T-helper 17 cell (primary cell): ENCODE results near the gene CENPV. TPM values are rescaled to one million over a fixed set of nuclear protein-coding genes. Genes with fewer than 3 reads are reported as not detected.
A peak's percentile ranks its signal among the peaks of the same experiment; 100 is the strongest.

Experiments used
- ATAC-seq: fragments of 150-1000 bp; cut with Tn5 transposase; 2 replicates; pipeline ENCODE4 v1.10.0; 2021; ENCODE audit warnings: mild to moderate bottlenecking, moderate library complexity
- DNase-seq, 3 donors: peaks; one replicate each; pipeline versions ENCODE4 v3.0.0 to v3.0.0-alpha.2; 2020 to 2021
- H3K9me3 ChIP-seq: one replicate; pipeline ENCODE4 v1.7.0; 2013; ENCODE audit warnings: low read length, mild to moderate bottlenecking; ENCODE audit not compliant: control insufficient read depth, poor library complexity, severe bottlenecking
- H3K27ac Mint-ChIP-seq: one replicate; pipeline ENCODE4 v1.8.0; 2022; ENCODE audit warnings: mild to moderate bottlenecking, moderate library complexity, mixed read lengths
- H3K27me3 Mint-ChIP-seq: one replicate; pipeline ENCODE4 v1.8.0; 2022; ENCODE audit warnings: mixed read lengths
- H3K36me3 Mint-ChIP-seq: one replicate; pipeline ENCODE4 v1.8.0; 2022; ENCODE audit warnings: low read depth, mixed read lengths
- H3K4me1 Mint-ChIP-seq: one replicate; pipeline ENCODE4 v1.8.0; 2022; ENCODE audit warnings: mild to moderate bottlenecking, mixed read lengths
- H3K4me3 Mint-ChIP-seq: one replicate; pipeline ENCODE4 v1.8.0; 2022; ENCODE audit warnings: mild to moderate bottlenecking, moderate library complexity, mixed read lengths
- total RNA-seq, 4 donors: library from RNA in 2 of 4; stranded (reverse) in 2 of 4; gene quantifications; one replicate each; pipeline ENCODE4 v1.2.3 and lab custom pipeline; 2022 to 2026

The CENPV gene
- total RNA-seq, 2 donors from 2014 or later: 6.9 to 9.2 TPM

GRCh38 chr17:16379654-16380053 lies 26.4 kb upstream of the CENPV start:
- ATAC-seq (no peak), DNase-seq (no peak)
- no peaks in the 10 kb centered on the region for H3K27me3 Mint-ChIP-seq
- peak overlapping the region; percentile 100 for H3K27ac Mint-ChIP-seq
- H3K4me1 Mint-ChIP-seq: peaks cover 29% of the 10 kb centered on the region
- H3K36me3 Mint-ChIP-seq: peaks cover 7% of the 10 kb centered on the region
- no peak overlapping the region for H3K4me3 Mint-ChIP-seq
- no peaks in the 10 kb centered on the region for H3K9me3 ChIP-seq

- no peaks in the 10 kb centered on the region for H3K27me3 Mint-ChIP-seq
- no peak overlapping the region for H3K27ac Mint-ChIP-seq
- no peaks in the 10 kb centered on the region for H3K9me3 ChIP-seq
- DNase-seq: no peak
- peaks cover 7% of the 10 kb centered on the region for H3K36me3 Mint-ChIP-seq
- ATAC-seq: no peak
- no peak overlapping the region for H3K4me3 Mint-ChIP-seq
- H3K4me1 Mint-ChIP-seq: peaks cover 27% of the 10 kb centered on the region
Measured at GRCh38 chr17:16378636-16379282, 25.5 kb upstream of the CENPV start.

GRCh38 chr17:16377941-16378341 lies 24.7 kb upstream of the CENPV start:
- H3K4me3 Mint-ChIP-seq: no peak overlapping the region
- DNase-seq (no peak), ATAC-seq (no peak)
- H3K27me3 Mint-ChIP-seq: no peaks in the 10 kb centered on the region
- H3K36me3 Mint-ChIP-seq: peaks cover 4% of the 10 kb centered on the region
- H3K27ac Mint-ChIP-seq: no peak overlapping the region
- H3K9me3 ChIP-seq: no peaks in the 10 kb centered on the region
- peaks cover 20% of the 10 kb centered on the region for H3K4me1 Mint-ChIP-seq

- H3K36me3 Mint-ChIP-seq: no peaks in the 10 kb centered on the region
- H3K4me1 Mint-ChIP-seq: peaks cover 4% of the 10 kb centered on the region
- H3K27ac Mint-ChIP-seq: no peak overlapping the region
Measured at GRCh38 chr17:16374146-16374938, 21.1 kb upstream of the CENPV start.

GRCh38 chr17:16371742-16372141 lies 18.5 kb upstream of the CENPV start:
- no peak overlapping the region for H3K4me3 Mint-ChIP-seq
- DNase-seq (no peak), ATAC-seq (no peak)
- H3K9me3 ChIP-seq: no peaks in the 10 kb centered on the region
- no peak overlapping the region for H3K27ac Mint-ChIP-seq
- no peaks in the 10 kb centered on the region for H3K27me3 Mint-ChIP-seq
- no peaks in the 10 kb centered on the region for H3K36me3 Mint-ChIP-seq
- peaks cover 4% of the 10 kb centered on the region for H3K4me1 Mint-ChIP-seq

More at GRCh38 chr17:16374146-16374938, 21.1 kb upstream of the CENPV start:
- no peak overlapping the region for H3K4me3 Mint-ChIP-seq
- no peaks in the 10 kb centered on the region for H3K27me3 Mint-ChIP-seq
- H3K9me3 ChIP-seq: no peaks in the 10 kb centered on the region
- DNase-seq: no peak
- no peak for ATAC-seq

GRCh38 chr17:16364625-16365024 lies 11.4 kb upstream of the CENPV start:
- H3K27ac Mint-ChIP-seq: no peak overlapping the region
- no peak overlapping the region for H3K4me3 Mint-ChIP-seq
- DNase-seq (no peak), ATAC-seq (no peak)
- H3K9me3 ChIP-seq: no peaks in the 10 kb centered on the region
- no peaks in the 10 kb centered on the region for H3K36me3 Mint-ChIP-seq
- no peaks in the 10 kb centered on the region for H3K27me3 Mint-ChIP-seq
- no peaks in the 10 kb centered on the region for H3K4me1 Mint-ChIP-seq

- H3K27me3 Mint-ChIP-seq: no peaks in the 10 kb centered on the region
- peak; percentile 96 for ATAC-seq
Measured at GRCh38 chr17:16363749-16364536, 10.7 kb upstream of the CENPV start.

GRCh38 chr17:16361874-16362273 lies 8.6 kb upstream of the CENPV start:
- Mint-ChIP-seq H3K4me3 (no peak overlapping the region), H3K4me1 (no peaks in the 10 kb centered on the region), H3K27ac (no peak overlapping the region), H3K36me3 (no peaks in the 10 kb centered on the region), H3K27me3 (no peaks in the 10 kb centered on the region)
- no peaks in the 10 kb centered on the region for H3K9me3 ChIP-seq
- ATAC-seq (no peak), DNase-seq (no peak)

More at GRCh38 chr17:16363749-16364536, 10.7 kb upstream of the CENPV start:
- peak; percentile 41 to 57 (median 49) for DNase-seq
- Mint-ChIP-seq H3K4me1 (no peaks in the 10 kb centered on the region), H3K36me3 (no peaks in the 10 kb centered on the region), H3K4me3 (no peak overlapping the region), H3K27ac (no peak overlapping the region)
- H3K9me3 ChIP-seq: no peaks in the 10 kb centered on the region

- no peaks in the 10 kb centered on the region for H3K9me3 ChIP-seq
- ATAC-seq (no peak), DNase-seq (no peak)
- H3K27ac Mint-ChIP-seq: no peak overlapping the region
- no peaks in the 10 kb centered on the region for H3K36me3 Mint-ChIP-seq
- H3K27me3 Mint-ChIP-seq: no peaks in the 10 kb centered on the region
- H3K4me1 Mint-ChIP-seq: no peaks in the 10 kb centered on the region
- no peak overlapping the region for H3K4me3 Mint-ChIP-seq
Measured at GRCh38 chr17:16358394-16358793, 5.1 kb upstream of the CENPV start.

GRCh38 chr17:16354585-16354984 lies 1.3 kb upstream of the CENPV start:
- peaks cover 8% of the 10 kb centered on the region for H3K4me1 Mint-ChIP-seq
- H3K27me3 Mint-ChIP-seq: no peaks in the 10 kb centered on the region
- no peak for ATAC-seq
- H3K36me3 Mint-ChIP-seq: no peaks in the 10 kb centered on the region
- H3K9me3 ChIP-seq: no peaks in the 10 kb centered on the region
- no peak for DNase-seq
- peak overlapping the region; percentile 63 for H3K4me3 Mint-ChIP-seq
- H3K27ac Mint-ChIP-seq: peak overlapping the region; percentile 81

- no peaks in the 10 kb centered on the region for H3K36me3 Mint-ChIP-seq
- H3K27me3 Mint-ChIP-seq: no peaks in the 10 kb centered on the region
- peak overlapping the region; percentile 87 for H3K4me3 Mint-ChIP-seq
- DNase-seq (peak in 2 of 3 donors; percentile 7 to 15), ATAC-seq (peak; percentile 73)
- peak overlapping the region; percentile 57 for H3K27ac Mint-ChIP-seq
- peaks cover 8% of the 10 kb centered on the region for H3K4me1 Mint-ChIP-seq
- no peaks in the 10 kb centered on the region for H3K9me3 ChIP-seq
Measured at GRCh38 chr17:16352667-16353316, 477 bp downstream of the CENPV start.

- Mint-ChIP-seq H3K4me3 (peak overlapping the region; percentile 87), H3K27ac (peak overlapping the region; percentile 57), H3K27me3 (no peaks in the 10 kb centered on the region), H3K4me1 (peaks cover 8% of the 10 kb centered on the region), H3K36me3 (no peaks in the 10 kb centered on the region)
- peak in 1 of 3 donors; percentile 14 for DNase-seq
- H3K9me3 ChIP-seq: no peaks in the 10 kb centered on the region
- no peak for ATAC-seq
Measured at GRCh38 chr17:16352303-16352666, 984 bp downstream of the CENPV start.

- H3K27ac Mint-ChIP-seq: no peak overlapping the region
- no peaks in the 10 kb centered on the region for H3K36me3 Mint-ChIP-seq
- no peaks in the 10 kb centered on the region for H3K27me3 Mint-ChIP-seq
- peak overlapping the region; percentile 87 for H3K4me3 Mint-ChIP-seq
- H3K4me1 Mint-ChIP-seq: peaks cover 8% of the 10 kb centered on the region
- ATAC-seq: no peak
- DNase-seq: no peak
- no peaks in the 10 kb centered on the region for H3K9me3 ChIP-seq
Measured at GRCh38 chr17:16351831-16352230, 1.4 kb downstream of the CENPV start.
